BE2C (cell line): ENCODE measurements around the gene PLA2G6.

ENCODE experiments used
- DNase-seq: peaks from one replicate; pipeline ENCODE4 v3.0.0-alpha.2; 2020
- H3K27me3 ChIP-seq: fragments of 250-450 bp; sonication (Bioruptor Pico); 2 replicates; pipeline ENCODE4 v1.5.1; 2020; ENCODE audit warnings: mild to moderate bottlenecking
- H3K36me3 ChIP-seq: fragments of 250-450 bp; sonication (Bioruptor Pico); 2 replicates; pipeline ENCODE4 v1.5.1; 2020; ENCODE audit warnings: mild to moderate bottlenecking
- H3K4me1 ChIP-seq: fragments of 250-450 bp; sonication (Bioruptor Pico); 2 replicates; pipeline ENCODE4 v1.5.1; 2020
- H3K4me3 ChIP-seq: 2 replicates; pipeline ENCODE4 v1.5.1; 2011; ENCODE audit warnings: low read depth, low read length
- H3K9me3 ChIP-seq: fragments of 250-450 bp; sonication (Bioruptor Pico); 2 replicates; pipeline ENCODE4 v1.5.1; 2020
- TF ChIP-seq, protein P1 (sequence below): IDR thresholded peaks from 2 replicates; pipeline ENCODE4 v1.5.1; 2012; ENCODE audit warnings: mild to moderate bottlenecking, low read depth, low read length

PLA2G6 gene

DNA sequence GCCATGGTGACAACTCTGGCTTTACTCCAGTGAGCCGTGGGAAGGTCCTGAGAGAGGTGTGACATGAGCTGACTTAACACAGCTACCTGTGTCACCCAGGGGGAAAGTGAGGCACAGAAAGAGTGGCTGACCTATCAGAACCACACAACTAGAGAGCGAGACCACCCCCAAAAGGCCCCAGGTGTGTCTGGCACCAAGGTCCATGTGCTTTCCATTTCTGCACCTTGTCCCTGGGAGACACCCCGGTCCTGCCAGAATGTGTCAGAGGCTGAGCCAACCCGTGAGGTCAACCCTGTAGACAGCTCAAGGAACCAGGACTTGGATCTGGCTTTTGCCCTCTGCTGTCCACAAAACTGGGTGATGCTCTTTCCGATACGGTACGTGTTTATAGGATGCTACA, 29.9 kb upstream of the PLA2G6 start:
- Histone ChIP-seq H3K36me3 (no peaks in the 10 kb centered on the region), H3K4me1 (peaks cover 6% of the 10 kb centered on the region; the same call in 1 of the 2 replicates), H3K4me3 (no peak overlapping the region), H3K27me3 (no peaks in the 10 kb centered on the region), H3K9me3 (no peaks in the 10 kb centered on the region)
- DNase-seq: no peak
- TF ChIP-seq, protein P1, sequence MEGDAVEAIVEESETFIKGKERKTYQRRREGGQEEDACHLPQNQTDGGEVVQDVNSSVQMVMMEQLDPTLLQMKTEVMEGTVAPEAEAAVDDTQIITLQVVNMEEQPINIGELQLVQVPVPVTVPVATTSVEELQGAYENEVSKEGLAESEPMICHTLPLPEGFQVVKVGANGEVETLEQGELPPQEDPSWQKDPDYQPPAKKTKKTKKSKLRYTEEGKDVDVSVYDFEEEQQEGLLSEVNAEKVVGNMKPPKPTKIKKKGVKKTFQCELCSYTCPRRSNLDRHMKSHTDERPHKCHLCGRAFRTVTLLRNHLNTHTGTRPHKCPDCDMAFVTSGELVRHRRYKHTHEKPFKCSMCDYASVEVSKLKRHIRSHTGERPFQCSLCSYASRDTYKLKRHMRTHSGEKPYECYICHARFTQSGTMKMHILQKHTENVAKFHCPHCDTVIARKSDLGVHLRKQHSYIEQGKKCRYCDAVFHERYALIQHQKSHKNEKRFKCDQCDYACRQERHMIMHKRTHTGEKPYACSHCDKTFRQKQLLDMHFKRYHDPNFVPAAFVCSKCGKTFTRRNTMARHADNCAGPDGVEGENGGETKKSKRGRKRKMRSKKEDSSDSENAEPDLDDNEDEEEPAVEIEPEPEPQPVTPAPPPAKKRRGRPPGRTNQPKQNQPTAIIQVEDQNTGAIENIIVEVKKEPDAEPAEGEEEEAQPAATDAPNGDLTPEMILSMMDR: no peak

DNA sequence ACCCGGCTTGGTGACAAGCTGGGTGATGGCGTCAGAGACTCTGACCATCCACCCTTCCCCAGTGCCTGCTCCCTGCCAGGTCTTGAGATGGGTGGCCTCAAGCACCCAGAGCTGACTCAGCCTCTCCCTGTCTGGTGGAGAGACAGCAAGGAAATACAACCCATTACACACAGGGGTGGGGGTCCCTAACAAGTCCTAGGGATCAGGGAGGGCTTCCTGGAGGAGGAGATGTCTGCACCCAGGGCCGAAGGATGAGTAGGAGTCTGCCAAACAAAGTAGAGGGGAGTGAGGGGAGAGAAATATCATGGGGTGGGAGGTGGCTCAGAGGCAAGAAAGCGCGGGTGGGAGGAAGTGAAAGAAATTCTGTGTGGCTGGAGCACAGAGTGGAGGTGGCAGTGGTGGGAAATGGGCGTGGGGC, 26.9 kb upstream of the PLA2G6 start:
- Histone ChIP-seq H3K4me3 (no peak overlapping the region), H3K4me1 (no peaks in the 10 kb centered on the region), H3K36me3 (no peaks in the 10 kb centered on the region), H3K27me3 (no peaks in the 10 kb centered on the region), H3K9me3 (no peaks in the 10 kb centered on the region)
- TF ChIP-seq, protein P1: no peak
- no peak for DNase-seq

DNA sequence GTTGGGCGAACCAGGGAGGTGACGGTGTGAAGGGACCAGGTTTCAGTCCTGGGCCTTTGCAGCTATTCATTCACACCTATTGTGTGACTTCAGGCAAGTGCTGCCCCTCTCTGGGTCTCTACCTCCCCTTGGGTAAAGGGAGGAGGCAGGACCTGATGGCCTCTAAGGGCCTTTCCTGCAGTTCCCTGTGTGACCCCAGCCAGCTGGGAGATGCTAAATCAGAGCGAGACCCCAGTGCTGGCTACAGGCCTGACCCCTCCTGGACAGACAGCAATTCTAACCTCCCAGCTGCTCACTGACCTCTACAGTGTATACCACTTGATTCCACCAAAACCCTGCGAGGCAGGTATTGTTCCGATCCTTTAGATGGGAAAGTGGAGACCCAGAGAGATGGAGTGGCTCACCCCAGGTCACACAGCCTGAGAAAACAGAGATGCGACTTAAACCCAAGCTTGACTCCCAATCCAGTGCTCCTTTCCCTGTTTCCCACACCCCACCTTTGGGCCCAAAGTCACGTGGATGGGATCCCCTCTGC, 26.3 kb upstream of the PLA2G6 start:
- no peak for DNase-seq
- Histone ChIP-seq H3K27me3 (no peaks in the 10 kb centered on the region), H3K9me3 (no peaks in the 10 kb centered on the region), H3K4me1 (peaks cover 2% of the 10 kb centered on the region), H3K36me3 (no peaks in the 10 kb centered on the region), H3K4me3 (no peak overlapping the region)
- TF ChIP-seq, protein P1: no peak

DNA sequence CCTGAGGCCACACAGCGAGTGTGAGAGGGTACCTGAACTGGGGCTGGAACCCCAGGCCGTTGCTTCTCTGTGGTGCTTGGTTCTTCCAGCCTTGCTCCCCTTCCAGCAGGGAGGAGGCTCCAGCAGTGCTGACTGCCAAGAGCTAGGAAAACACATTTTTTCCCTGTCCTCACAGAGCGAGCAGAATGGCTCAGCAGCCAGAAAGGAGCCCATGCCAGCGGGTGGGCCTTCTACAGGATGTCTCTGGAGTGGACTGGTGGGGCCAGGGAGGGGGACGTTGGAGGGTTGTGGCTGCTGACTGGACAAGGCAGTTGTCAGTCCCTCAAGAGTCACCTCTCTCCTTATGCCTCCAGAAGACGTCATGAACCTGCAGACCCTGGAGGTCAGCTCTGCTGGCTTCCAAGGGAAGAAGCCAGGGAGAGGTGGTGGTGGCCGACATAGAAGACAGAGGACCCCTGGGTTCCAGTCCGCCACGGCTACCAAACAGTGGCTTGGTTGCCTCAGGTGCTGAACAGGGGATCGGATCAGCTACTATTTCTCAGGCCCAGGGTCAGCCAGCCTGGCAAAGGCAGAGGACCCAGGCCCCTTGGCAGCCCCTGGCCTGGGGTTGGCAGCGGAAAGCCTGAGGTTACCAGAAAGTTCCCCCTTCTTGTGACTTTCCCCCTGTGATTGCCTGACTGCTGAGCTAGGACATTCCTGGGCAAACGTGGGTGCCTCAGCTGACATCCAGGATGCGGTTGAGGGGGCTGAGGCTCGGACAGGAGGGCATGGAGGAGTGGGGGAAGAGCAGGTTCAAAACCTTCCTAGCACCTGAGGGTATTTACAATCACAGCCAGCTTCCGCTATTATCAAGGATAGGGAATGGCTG, 23.9 kb upstream of the PLA2G6 start:
- Histone ChIP-seq H3K36me3 (no peaks in the 10 kb centered on the region), H3K9me3 (no peaks in the 10 kb centered on the region), H3K4me3 (no peak overlapping the region), H3K4me1 (peaks cover 9% of the 10 kb centered on the region), H3K27me3 (no peaks in the 10 kb centered on the region)
- TF ChIP-seq, protein P1: no peak
- DNase-seq: no peak

DNA sequence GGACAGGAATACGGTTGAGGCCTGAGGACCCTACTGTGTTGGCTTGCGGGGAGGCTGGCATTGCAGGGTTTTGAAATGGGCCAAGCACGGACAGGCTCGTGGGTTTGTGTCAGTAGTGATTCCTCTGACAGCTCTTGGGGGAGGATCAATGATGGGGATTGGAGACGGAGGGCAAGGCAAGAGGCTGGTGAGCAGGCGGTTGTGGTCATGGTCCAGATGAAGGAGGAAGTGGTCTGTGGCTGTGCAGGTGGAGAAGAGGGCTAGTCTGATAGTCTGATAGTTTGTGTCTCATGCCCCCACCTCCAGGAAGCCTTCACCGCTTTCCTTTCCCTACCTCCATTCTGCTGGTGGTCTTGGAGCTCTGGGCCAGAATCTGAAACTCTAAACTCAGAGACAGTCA, 23.2 kb upstream of the PLA2G6 start:
- no peaks in the 10 kb centered on the region for H3K36me3 ChIP-seq
- no peak overlapping the region for H3K4me3 ChIP-seq
- TF ChIP-seq, protein P1: no peak
- H3K4me1 ChIP-seq: peaks cover 9% of the 10 kb centered on the region
- H3K9me3 ChIP-seq: no peaks in the 10 kb centered on the region
- H3K27me3 ChIP-seq: no peaks in the 10 kb centered on the region
- no peak for DNase-seq
